ENCODE data around the gene C1QB. TPM values are rescaled to one million over a fixed set of nuclear protein-coding genes. Genes with fewer than 3 reads are reported as not detected.

Gene C1QB
- polyA plus RNA-seq, 1 donor (not counting 4 experiments of a cell fraction or from before 2014, with no cell fraction given) = not detected

DNA sequence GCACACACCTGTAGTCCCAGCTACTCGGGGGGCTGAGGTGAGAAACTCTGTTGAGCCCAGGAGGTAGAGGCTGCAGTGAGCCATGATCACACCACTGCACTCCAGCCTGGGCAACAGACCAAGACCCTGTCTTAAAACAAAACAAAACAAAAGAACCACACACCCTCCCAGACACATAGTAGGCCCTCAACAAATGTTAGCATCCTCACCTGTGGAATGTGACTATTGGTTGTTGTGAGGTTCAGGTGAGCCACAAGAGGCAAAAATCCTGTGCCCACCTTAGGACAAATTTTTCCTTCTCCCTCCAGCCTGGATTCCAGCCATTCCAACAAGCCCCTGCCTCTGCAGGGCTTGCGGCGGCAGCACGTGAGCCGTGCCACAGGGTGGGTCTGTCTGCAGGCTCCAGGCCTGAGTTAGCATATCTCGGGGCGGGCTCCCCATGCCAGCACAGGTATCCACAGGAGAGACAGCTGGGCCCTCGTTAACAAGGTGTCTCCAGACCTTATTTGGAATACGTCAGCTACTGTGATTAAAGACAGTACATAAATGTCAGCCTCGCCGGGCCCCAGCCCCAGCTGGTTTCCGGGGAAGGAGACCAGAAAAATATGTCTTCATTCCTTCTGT lies 17.4 kb downstream of the C1QB start:
- no peaks in the 10 kb centered on the region for H3K9me3 ChIP-seq (ENCODE audit: control insufficient read depth, low read depth, low read length)
- no peak overlapping the region for H3K4me2 ChIP-seq (ENCODE audit: control insufficient read depth, extremely low read depth, insufficient read depth, low read depth, low read length)
- H3K4me3 ChIP-seq (ENCODE audit: control insufficient read depth in 2 of 3, extremely low read depth in 1 of 3, insufficient read depth in 2 of 3, low read depth in 1 of 3, low read length in 3 of 3) = no peak overlapping the region
- no peak overlapping the region for H2AFZ ChIP-seq (ENCODE audit: control insufficient read depth, low read length)
- FAIRE-seq (no peak), DNase-seq (ENCODE audit: low read depth, low spot score) (no peak)
- H4K20me1 ChIP-seq (ENCODE audit: control insufficient read depth, extremely low read depth, insufficient read depth, low read length) = no peaks in the 10 kb centered on the region
- H3K9me1 ChIP-seq (ENCODE audit: control insufficient read depth, extremely low read depth, insufficient read depth, low read length) = no peaks in the 10 kb centered on the region
- H3K4me1 ChIP-seq (ENCODE audit: control insufficient read depth, extremely low read depth, insufficient read depth, low read length) = no peaks in the 10 kb centered on the region
- no peak overlapping the region for H3K27ac ChIP-seq (ENCODE audit: control insufficient read depth, insufficient read depth, low read length)
- no peak overlapping the region for H3K9ac ChIP-seq (ENCODE audit: control insufficient read depth, extremely low read depth, insufficient read depth, low read length)
- H3K27me3 ChIP-seq (ENCODE audit: control insufficient read depth, extremely low read depth, insufficient read depth, low read length) = peaks cover 20% of the 10 kb centered on the region
- TF ChIP-seq, protein P1, sequence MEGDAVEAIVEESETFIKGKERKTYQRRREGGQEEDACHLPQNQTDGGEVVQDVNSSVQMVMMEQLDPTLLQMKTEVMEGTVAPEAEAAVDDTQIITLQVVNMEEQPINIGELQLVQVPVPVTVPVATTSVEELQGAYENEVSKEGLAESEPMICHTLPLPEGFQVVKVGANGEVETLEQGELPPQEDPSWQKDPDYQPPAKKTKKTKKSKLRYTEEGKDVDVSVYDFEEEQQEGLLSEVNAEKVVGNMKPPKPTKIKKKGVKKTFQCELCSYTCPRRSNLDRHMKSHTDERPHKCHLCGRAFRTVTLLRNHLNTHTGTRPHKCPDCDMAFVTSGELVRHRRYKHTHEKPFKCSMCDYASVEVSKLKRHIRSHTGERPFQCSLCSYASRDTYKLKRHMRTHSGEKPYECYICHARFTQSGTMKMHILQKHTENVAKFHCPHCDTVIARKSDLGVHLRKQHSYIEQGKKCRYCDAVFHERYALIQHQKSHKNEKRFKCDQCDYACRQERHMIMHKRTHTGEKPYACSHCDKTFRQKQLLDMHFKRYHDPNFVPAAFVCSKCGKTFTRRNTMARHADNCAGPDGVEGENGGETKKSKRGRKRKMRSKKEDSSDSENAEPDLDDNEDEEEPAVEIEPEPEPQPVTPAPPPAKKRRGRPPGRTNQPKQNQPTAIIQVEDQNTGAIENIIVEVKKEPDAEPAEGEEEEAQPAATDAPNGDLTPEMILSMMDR (optimal IDR thresholded peaks at IDR 0.05 in 1 of 3, IDR thresholded peaks at IDR 0.05 in 1 of 3, conservative IDR thresholded peaks at IDR 0.05 in 1 of 3; ENCODE audit: extremely low read depth in 1 of 3, insufficient read depth in 2 of 3, low read length in 3 of 3) = no peak
- no peak for TF ChIP-seq EZH2 (IDR thresholded peaks at IDR 0.05; ENCODE audit: low read length)
- dilution Hi-C loops (cut with MboI; ENCODE audit: extremely low pct_ligation_motif_present, low sequenced_read_pairs) = no loop called here
- no peaks in the 10 kb centered on the region for H3K36me3 ChIP-seq (ENCODE audit: control insufficient read depth in 2 of 2, extremely low read depth in 1 of 2, insufficient read depth in 2 of 2, low read length in 2 of 2)
- H3K79me2 ChIP-seq (ENCODE audit: control insufficient read depth, insufficient read depth, low read length) = no peaks in the 10 kb centered on the region

DNA sequence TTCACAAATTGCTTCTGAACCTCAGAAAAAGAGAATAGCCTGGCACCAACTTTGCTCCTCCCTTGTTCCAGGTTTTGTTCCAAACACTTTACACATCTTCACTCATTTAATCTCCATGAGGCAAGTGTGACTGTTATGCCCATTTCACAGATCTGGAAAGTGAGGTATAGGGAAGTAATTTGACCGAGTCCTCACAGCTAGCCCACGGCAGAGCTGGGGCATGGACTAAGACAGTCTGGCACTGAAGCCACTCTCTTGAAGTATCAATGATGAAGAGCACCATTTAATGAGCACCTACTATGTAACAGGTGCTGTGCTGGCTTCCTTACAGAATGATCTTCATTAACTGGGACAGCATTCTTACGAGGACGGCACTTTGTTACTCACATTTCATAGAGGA lies 19.0 kb downstream of the C1QB start:
- H3K27ac ChIP-seq (ENCODE audit: control insufficient read depth, insufficient read depth, low read length) = no peak overlapping the region
- peaks cover 20% of the 10 kb centered on the region for H3K27me3 ChIP-seq (ENCODE audit: control insufficient read depth, extremely low read depth, insufficient read depth, low read length)
- no peaks in the 10 kb centered on the region for H3K79me2 ChIP-seq (ENCODE audit: control insufficient read depth, insufficient read depth, low read length)
- no peaks in the 10 kb centered on the region for H4K20me1 ChIP-seq (ENCODE audit: control insufficient read depth, extremely low read depth, insufficient read depth, low read length)
- FAIRE-seq (no peak), DNase-seq (ENCODE audit: low read depth, low spot score) (no peak)
- no peak overlapping the region for H2AFZ ChIP-seq (ENCODE audit: control insufficient read depth, low read length)
- H3K4me1 ChIP-seq (ENCODE audit: control insufficient read depth, extremely low read depth, insufficient read depth, low read length) = no peaks in the 10 kb centered on the region
- H3K4me2 ChIP-seq (ENCODE audit: control insufficient read depth, extremely low read depth, insufficient read depth, low read depth, low read length) = no peak overlapping the region
- dilution Hi-C loops (cut with MboI; ENCODE audit: extremely low pct_ligation_motif_present, low sequenced_read_pairs) = no loop called here
- H3K9me3 ChIP-seq (ENCODE audit: control insufficient read depth, low read depth, low read length) = no peaks in the 10 kb centered on the region
- no peak overlapping the region for H3K9ac ChIP-seq (ENCODE audit: control insufficient read depth, extremely low read depth, insufficient read depth, low read length)
- no peaks in the 10 kb centered on the region for H3K36me3 ChIP-seq (ENCODE audit: control insufficient read depth in 2 of 2, extremely low read depth in 1 of 2, insufficient read depth in 2 of 2, low read length in 2 of 2)
- H3K9me1 ChIP-seq (ENCODE audit: control insufficient read depth, extremely low read depth, insufficient read depth, low read length) = no peaks in the 10 kb centered on the region
- H3K4me3 ChIP-seq (ENCODE audit: control insufficient read depth in 2 of 3, extremely low read depth in 1 of 3, insufficient read depth in 2 of 3, low read depth in 1 of 3, low read length in 3 of 3) = no peak overlapping the region
- TF ChIP-seq, protein P1 (optimal IDR thresholded peaks at IDR 0.05 in 1 of 3, IDR thresholded peaks at IDR 0.05 in 1 of 3, conservative IDR thresholded peaks at IDR 0.05 in 1 of 3; ENCODE audit: extremely low read depth in 1 of 3, insufficient read depth in 2 of 3, low read length in 3 of 3) = no peak
- no peak for TF ChIP-seq EZH2 (IDR thresholded peaks at IDR 0.05; ENCODE audit: low read length)

Data from keratinocyte (primary cell).